RCC 7860 (cell line): ENCODE measurements around the gene SKIC8.

ENCODE experiments used
- DNase-seq: peaks from one replicate; pipeline ENCODE4 v3.0.0-alpha.2; 2015; ENCODE audit warnings: low spot score
- FAIRE-seq: peaks from 2 replicates; lab custom pipeline; 2012; peaks lifted over from hg19 to GRCh38; lab: Jason Lieb, UNC

Gene SKIC8

DNA sequence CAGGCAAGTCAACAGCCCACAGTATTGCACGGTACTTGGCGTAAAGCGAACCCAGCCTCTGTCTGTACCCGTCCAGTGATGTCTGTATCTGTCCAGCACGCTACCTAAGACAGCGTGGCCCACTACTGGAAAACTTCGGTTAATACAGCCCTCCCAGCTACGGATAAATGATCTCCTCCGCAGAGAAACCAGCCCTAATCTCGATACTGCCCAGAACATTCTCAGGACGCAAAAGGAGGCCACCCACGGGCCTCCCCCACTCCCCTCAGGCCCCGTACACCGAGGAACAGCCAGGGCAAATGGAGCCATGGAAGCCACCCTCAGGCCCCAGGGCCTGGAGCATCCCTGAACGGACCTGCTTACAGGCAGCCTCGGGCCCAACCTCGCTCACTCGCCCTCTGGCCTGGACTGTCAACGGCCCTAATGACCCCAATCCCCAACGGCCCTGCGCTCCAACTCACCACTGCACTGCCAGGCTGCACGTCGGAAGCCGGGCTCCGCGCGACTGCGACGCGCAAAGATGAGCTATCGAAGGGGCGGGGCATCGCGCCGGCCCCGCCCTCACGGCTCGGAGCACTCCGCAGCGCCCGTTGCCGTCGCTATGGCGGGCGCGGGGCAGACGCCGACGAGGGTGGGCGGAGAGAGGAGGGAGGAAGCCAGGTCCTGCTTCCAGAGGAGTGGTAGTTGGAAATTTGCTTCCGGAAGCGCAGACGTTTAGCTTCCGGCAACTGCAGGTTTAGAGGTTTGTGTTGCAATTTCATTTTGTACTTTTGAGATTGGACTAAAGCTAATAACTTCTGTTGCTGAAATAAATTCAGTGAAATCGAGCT is at the start of gene SKIC8:
TSS of gene SKIC8 (minus strand) at position 509 of the 830 bp plus-strand sequence. CDS start 3,923 bp downstream, outside the sequence.
- FAIRE-seq = peak; percentile 39
- peak; percentile 85 for DNase-seq

GRCh38 chr15:78347586-78348543 is 48.5 kb upstream of the SKIC8 start:
- FAIRE-seq (no peak), DNase-seq (no peak)

- FAIRE-seq (no peak), DNase-seq (no peak)
Measured at GRCh38 chr15:78345396-78346125, 46.2 kb upstream of the SKIC8 start.

DNA sequence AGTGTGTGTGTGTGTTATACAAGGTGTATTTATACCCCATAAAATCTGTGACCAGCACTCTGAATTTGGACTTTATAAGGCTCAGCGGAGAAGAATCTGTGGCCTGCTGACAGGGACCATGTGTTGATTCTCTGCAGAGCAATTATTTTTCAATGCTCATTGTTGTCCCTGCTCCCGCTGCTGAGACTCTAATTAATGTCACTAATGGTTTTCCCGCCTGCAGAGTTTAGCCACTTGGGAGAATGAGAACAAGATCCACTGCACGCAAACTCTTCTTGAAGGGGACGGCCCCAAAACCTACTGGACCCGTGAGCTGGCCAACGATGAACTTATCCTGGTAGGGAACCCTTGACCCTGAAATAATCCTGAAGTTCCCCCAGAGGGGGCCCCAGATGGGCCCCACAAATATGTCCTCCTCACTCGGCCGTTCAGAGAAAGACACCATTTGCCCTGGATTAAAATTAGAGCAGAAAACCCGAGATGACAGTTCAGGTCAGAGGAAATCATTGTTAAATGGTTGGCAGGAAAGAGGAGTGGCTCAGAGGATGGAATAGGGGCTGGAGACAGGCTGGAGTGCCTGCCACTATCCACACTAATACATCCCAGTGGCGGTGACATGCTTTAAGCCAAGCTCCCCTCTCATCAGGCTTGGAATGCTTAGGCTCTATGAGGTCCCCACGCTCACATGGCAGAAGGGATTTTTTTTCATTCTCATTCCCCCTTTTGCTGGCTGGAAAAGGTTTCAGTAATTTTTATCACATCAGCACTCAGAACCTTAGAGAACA is 44.1 kb upstream of the SKIC8 start:
- no peak for DNase-seq
- FAIRE-seq = no peak

GRCh38 chr15:78342021-78342420 is 42.6 kb upstream of the SKIC8 start:
- DNase-seq = no peak
- FAIRE-seq = no peak

DNA sequence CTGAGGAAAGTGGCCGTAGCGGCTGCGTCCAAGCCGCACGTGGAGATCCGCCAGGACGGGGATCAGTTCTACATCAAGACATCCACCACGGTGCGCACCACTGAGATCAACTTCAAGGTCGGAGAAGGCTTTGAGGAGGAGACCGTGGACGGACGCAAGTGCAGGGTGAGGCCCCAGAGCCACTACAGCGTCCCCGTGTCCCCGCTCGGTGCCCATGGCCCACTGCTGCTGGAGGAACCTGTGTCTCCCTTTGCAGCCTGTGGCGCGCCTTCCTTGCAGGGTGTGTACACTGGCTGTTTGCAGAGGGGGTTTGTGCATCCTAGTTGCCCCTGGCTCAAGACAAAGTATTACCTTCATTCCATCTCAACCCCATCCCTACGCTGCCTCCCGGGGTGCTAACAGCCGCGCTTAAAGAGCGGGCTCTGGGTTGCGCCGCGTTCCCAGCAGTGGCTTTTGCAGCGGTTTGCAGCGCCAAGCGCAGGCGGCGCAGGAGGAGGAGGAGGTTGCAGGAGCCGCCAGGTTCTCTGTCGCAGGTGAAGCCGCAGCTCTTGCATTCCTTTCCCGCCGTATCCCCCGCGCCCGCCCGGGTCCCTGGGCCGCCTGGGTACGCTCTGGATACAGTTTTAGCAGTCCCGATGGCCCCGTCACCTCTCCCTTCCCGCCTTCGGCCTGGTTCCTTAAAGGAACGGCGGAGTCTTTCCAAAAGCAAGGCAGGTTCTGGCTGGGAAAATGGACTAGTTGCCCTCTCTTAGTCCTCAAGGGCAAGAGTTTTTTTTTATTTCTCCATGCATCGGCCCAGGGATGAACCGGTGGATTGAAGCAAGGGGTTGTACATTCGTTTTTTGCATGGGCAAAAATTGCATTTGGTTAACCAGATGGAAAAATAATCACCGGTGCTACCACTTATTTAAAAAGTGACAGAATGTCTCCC is 41.9 kb upstream of the SKIC8 start:
- DNase-seq (no peak), FAIRE-seq (no peak)

GRCh38 chr15:78340231-78341056 is 41.0 kb upstream of the SKIC8 start, which contains the start of gene CRABP1:
Gene CRABP1, plus strand, starts transcription at chr15:78340353. Its CDS starts 76 bp downstream, at chr15:78340429.
- no peak for FAIRE-seq
- no peak for DNase-seq

- DNase-seq = no peak
Measured at GRCh38 chr15:78339559-78339958, 40.1 kb upstream of the SKIC8 start.

GRCh38 chr15:78338781-78339180 is 39.4 kb upstream of the SKIC8 start:
- FAIRE-seq = no peak
- no peak for DNase-seq

More at GRCh38 chr15:78339559-78339958, 40.1 kb upstream of the SKIC8 start:
- no peak for FAIRE-seq

- DNase-seq (no peak), FAIRE-seq (no peak)
Measured at GRCh38 chr15:78335985-78336384, 36.6 kb upstream of the SKIC8 start.

GRCh38 chr15:78334845-78335244 is 35.4 kb upstream of the SKIC8 start:
- DNase-seq = no peak
- no peak for FAIRE-seq

DNA sequence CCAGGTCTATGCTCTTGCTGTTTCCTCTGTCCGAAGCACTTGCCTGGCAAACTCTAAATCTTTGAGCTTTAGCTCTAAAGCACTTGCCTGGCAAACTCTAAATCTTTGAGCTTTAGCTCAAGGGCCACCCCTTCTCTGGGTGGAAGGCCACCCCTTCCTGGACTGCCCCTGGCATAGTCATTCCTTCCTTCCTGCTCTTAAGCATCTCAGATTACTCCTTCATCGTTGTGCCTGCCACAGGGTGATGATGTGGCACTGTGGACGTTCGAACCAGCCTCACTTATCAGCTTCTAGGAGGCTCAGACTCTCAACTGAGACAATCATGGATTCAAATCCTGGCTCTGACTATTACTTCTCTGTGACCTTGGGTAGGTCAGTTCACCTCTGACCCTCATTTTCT is 30.2 kb upstream of the SKIC8 start:
- FAIRE-seq (no peak), DNase-seq (no peak)

DNA sequence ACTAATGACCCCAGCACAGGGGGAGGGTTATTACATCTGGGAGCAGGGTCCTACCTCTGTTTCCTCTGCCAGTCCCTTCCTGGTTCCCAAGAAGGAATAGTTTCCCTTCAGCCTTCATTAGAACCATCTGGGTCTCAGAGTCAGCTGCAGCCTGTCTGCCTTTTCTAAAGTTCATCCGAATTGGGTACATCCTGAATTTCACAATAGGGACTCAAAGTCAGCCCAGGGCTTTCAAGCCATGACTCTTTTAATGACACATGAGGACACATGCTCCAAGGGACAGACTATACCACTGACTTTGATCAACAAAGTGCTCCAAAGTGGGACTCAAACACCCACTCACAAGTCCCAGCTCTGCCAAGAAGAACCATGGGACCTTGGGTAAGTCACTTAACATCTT is 28.1 kb upstream of the SKIC8 start:
- FAIRE-seq = no peak
- no peak for DNase-seq

DNA sequence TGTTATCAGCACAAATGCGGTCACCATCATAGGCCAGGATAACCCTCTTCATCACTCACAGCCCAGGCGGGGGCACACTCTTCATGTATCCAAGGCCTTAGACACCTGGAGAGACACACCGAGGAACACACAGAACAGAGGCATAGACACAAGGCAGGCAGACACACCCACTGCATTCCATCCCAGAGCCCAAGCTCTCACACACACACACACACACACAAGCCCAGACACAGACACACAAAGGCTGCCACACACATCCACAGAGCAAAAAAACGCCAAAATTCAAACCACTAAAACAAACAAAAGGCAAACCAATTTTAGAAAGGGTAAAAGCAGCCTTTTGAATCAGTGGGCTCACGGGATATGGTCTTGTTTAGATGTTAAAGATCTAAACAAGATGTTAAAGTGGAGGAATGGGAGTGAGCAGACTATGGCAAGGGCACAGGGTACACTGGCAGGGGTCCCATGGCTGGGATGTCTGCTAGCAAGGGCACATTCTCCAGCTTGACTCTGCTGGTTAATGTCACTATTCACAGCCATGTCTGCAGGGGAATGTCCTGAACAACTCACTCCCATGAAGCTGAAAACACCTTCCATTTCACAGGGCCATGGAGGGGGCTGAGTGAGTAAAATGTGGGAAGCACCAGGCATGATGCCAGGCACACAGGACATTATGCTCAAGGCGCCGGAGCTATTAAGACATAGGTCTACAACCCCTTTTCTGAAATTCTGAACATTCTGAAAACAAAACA is 25.9 kb upstream of the SKIC8 start:
- FAIRE-seq (no peak), DNase-seq (peak; percentile 4)

- no peak for DNase-seq
- FAIRE-seq = no peak
Measured at GRCh38 chr15:78324144-78324543, 24.7 kb upstream of the SKIC8 start.

DNA sequence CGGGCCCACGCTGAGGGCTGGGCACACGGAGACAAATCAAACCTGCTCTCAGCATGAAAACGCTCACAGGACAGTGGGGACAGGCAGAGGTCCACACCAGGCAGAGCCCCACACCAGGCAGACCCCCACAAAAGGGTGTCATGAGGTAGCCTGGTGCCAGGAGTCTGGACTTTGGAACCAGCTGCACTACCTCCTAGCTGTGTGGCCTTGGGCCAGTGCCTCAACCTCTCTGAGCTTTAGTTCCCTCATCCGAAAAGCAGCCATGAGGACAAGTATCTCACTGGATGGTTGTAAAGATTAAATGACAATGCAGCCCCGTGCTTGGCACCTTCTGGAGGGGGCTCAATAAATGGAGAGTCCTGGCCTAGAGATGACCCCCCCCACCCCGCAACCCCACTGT is 24.3 kb upstream of the SKIC8 start:
- DNase-seq (no peak), FAIRE-seq (no peak)

DNA sequence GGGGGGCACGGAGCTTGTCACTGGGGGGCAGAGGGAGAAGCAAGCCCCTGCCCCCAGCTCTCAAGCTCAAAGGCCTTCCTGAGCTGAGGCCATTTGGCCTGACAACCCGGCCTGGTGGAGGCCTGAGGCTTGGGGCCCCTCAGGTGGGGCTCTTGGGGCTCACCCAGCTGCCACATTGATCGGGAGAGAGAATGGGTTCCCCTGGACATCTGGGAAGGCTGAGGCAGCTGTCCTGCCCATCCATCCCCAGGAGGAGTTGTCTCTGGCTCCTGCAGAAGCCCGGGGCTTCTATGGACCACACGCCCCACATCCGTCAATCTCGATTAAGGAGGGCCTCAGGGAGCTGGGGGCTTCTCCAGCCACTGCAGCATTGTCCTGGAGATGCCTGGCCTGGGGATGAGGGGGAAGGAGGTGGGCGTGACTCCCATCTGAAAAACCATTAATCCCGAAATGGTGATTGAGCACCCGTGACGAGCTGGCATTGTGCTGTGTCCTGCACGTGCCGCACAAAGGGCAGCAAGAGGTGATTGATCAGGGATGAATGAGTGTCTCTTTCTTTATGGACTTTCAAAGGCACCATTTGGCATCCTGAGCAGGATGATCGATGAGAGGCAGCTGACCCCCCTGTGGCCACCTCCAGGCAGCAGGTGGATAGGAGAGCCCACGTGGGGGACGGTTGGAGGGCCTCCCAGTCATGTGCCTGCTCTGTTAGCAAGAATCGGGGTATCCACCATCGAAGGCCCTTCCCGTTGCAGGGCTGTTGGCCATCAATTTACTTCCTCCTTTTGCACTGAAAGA is 23.5 kb upstream of the SKIC8 start:
- FAIRE-seq = no peak
- no peak for DNase-seq
